ENCODE data around the gene GFAP. TPM values are rescaled to one million over a fixed set of nuclear protein-coding genes. Genes with fewer than 3 reads are reported as not detected.

GFAP gene
- total RNA-seq, 4 donors from 2014 or later, result 0.25 TPM; not detected in 3

GRCh38 chr17:44898768-44899073 lies 16.6 kb downstream of the GFAP start:
- no peak for DNase-seq (ENCODE audit: low spot score in 2 of 2)
- intact Hi-C loops (cut with DNase I; ENCODE audit: low total_unique reads), result no loop called here
- peak overlapping the region; percentile 54 for H3K4me3 ChIP-seq (ENCODE audit: low read depth, poor library complexity, severe bottlenecking)
- TF ChIP-seq CTCF (IDR thresholded peaks at IDR 0.05), result no peak
- no peak for TF ChIP-seq POLR2A (IDR thresholded peaks at IDR 0.05)
- 0 to 1% methylated on average over 7 of the region's 7 CpGs for WGBS, 2 donors

GRCh38 chr17:44894642-44895041 lies 20.7 kb downstream of the GFAP start:
- H3K4me3 ChIP-seq (ENCODE audit: low read depth, poor library complexity, severe bottlenecking), result no peak overlapping the region
- 90 to 97% methylated on average over 4 of the region's 4 CpGs for WGBS, 2 donors
- TF ChIP-seq CTCF (IDR thresholded peaks at IDR 0.05) (no peak), POLR2A (IDR thresholded peaks at IDR 0.05) (no peak)
- intact Hi-C loops (cut with DNase I; ENCODE audit: low total_unique reads), result no loop called here
- no peak for DNase-seq (ENCODE audit: low spot score in 2 of 2)

GRCh38 chr17:44892250-44892649 lies 23.1 kb downstream of the GFAP start:
- no peak for DNase-seq (ENCODE audit: low spot score in 2 of 2)
- TF ChIP-seq CTCF (IDR thresholded peaks at IDR 0.05) (no peak), POLR2A (IDR thresholded peaks at IDR 0.05) (no peak)
- intact Hi-C loops (cut with DNase I; ENCODE audit: low total_unique reads), result no loop called here
- H3K4me3 ChIP-seq (ENCODE audit: low read depth, poor library complexity, severe bottlenecking), result no peak overlapping the region

- DNase-seq (ENCODE audit: low spot score in 2 of 2), result no peak
- 88 to 91% methylated on average over 7 of the region's 7 CpGs for whole genome bisulfite sequencing, 2 donors
- no peak overlapping the region for H3K4me3 ChIP-seq (ENCODE audit: low read depth, poor library complexity, severe bottlenecking)
- TF ChIP-seq POLR2A (IDR thresholded peaks at IDR 0.05), result no peak
- TF ChIP-seq CTCF (IDR thresholded peaks at IDR 0.05), result no peak
- intact Hi-C loops (cut with DNase I; ENCODE audit: low total_unique reads), result loop anchor here (10.0 kb wide), 1 partner anchor 1674 kb away; the partner anchor contains the start of gene TMEM106A
Observed at GRCh38 chr17:44889003-44889402, 26.3 kb downstream of the GFAP start.

- 75 to 78% methylated on average over 10 of the region's 10 CpGs for WGBS, 2 donors
- TF ChIP-seq CTCF (IDR thresholded peaks at IDR 0.05) (no peak), POLR2A (IDR thresholded peaks at IDR 0.05) (no peak)
- no peak overlapping the region for H3K4me3 ChIP-seq (ENCODE audit: low read depth, poor library complexity, severe bottlenecking)
- DNase-seq (ENCODE audit: low spot score in 2 of 2), result no peak
- intact Hi-C loops (cut with DNase I; ENCODE audit: low total_unique reads), result loop anchor here (10.0 kb wide), 1 partner anchor 1673 kb away; the partner anchor contains the start of gene TMEM106A
Observed at GRCh38 chr17:44887971-44888954, 27.0 kb downstream of the GFAP start.
